IMR-90 (cell line): ENCODE results near the gene NIPBL. TPM values are rescaled to one million over a fixed set of nuclear protein-coding genes. Genes with fewer than 3 reads are reported as not detected.

Source experiments
- ATAC-seq: fragments of 200-7000 bp; cut with Tn5 transposase; 2 replicates; pipeline ENCODE4 v1.9.1; 2020; ENCODE audit warnings: low read depth, mild to moderate bottlenecking, moderate library complexity
- BruUV-seq: library from RNA; stranded (reverse); fragments of 400-500 nt; replicated peaks from 2 replicates; lab custom pipeline; 2021; lab: Mats Ljungman, UMichigan
- CTCF ChIA-PET: fragments of 300-600 bp; formaldehyde crosslinking; extraction: SDS; loops from one replicate; lab custom pipeline; 2021; ENCODE audit warnings: antibody characterized with exemption; lab: Yijun Ruan, JAX
- POLR2A ChIA-PET: fragments of 300-600 bp; sonication (Branson Sonifier 250); formaldehyde crosslinking; loops from one replicate; lab custom pipeline; 2022; ENCODE audit warnings: antibody characterized with exemption; ENCODE audit not compliant: unreplicated experiment; lab: Charles Lee
- DNase-seq: peaks from one replicate; pipeline ENCODE4 v3.0.0; 2013
- H2AFZ ChIP-seq: replicated peaks from 2 replicates; pipeline ENCODE3; 2013; ENCODE audit warnings: low read length, mild to moderate bottlenecking; ENCODE audit not compliant: poor library complexity
- H2AK5ac ChIP-seq: 2 replicates; pipeline ENCODE4 v1.6.1; 2013; ENCODE audit warnings: low read depth, low read length, inconsistent platforms
- H2AK9ac ChIP-seq: replicated peaks from 2 replicates; pipeline ENCODE3; 2013; ENCODE audit warnings: mild to moderate bottlenecking, low read depth, low read length, moderate library complexity; ENCODE audit not compliant: poor library complexity
- H2BK120ac ChIP-seq: 2 replicates; pipeline ENCODE4 v1.6.1; 2013; ENCODE audit warnings: low read depth, low read length, inconsistent platforms
- H2BK15ac ChIP-seq: 3 replicates; pipeline ENCODE4 v1.6.1; 2013; ENCODE audit warnings: low read depth, low read length, inconsistent platforms
- H2BK20ac ChIP-seq: 2 replicates; pipeline ENCODE4 v1.6.1; 2013; ENCODE audit warnings: low read depth, mild to moderate bottlenecking, inconsistent platforms, low read length, moderate library complexity
- H2BK5ac ChIP-seq: 2 replicates; pipeline ENCODE4 v1.6.1; 2013; ENCODE audit warnings: mild to moderate bottlenecking, low read depth, low read length, inconsistent platforms; ENCODE audit not compliant: poor library complexity, severe bottlenecking
- H3K14ac ChIP-seq: replicated peaks from 2 replicates; pipeline ENCODE4 v1.6.1; 2013; ENCODE audit warnings: low read depth, low read length, inconsistent platforms
- H3K18ac ChIP-seq: 2 replicates; pipeline ENCODE4 v1.6.1; 2013; ENCODE audit warnings: low read depth, low read length, control low read depth
- H3K23ac ChIP-seq: 2 replicates; pipeline ENCODE4 v1.6.1; 2013; ENCODE audit warnings: low read depth, low read length, inconsistent platforms
- H3K27ac ChIP-seq: 2 replicates; pipeline ENCODE4 v1.5.1; 2013; ENCODE audit warnings: mild to moderate bottlenecking, control low read depth, low read length; ENCODE audit not compliant: insufficient read depth
- H3K27me3 ChIP-seq: 2 replicates; pipeline ENCODE4 v1.6.1; 2013; ENCODE audit warnings: low read length; ENCODE audit not compliant: control insufficient read depth, insufficient read depth
- H3K36me3 ChIP-seq: 2 replicates; pipeline ENCODE4 v1.6.1; 2013; ENCODE audit warnings: low read length, mixed read lengths; ENCODE audit not compliant: control insufficient read depth, insufficient read depth
- H3K4ac ChIP-seq: 2 replicates; pipeline ENCODE4 v1.6.1; 2013; ENCODE audit warnings: low read depth, low read length, inconsistent platforms
- H3K4me1 ChIP-seq: 2 replicates; pipeline ENCODE4 v1.6.1; 2013; ENCODE audit warnings: low read length, mixed read lengths; ENCODE audit not compliant: control insufficient read depth, insufficient read depth
- H3K4me2 ChIP-seq: 2 replicates; pipeline ENCODE4 v1.6.1; 2013; ENCODE audit warnings: low read depth, mild to moderate bottlenecking, control low read depth, low read length, moderate library complexity
- H3K4me3 ChIP-seq: 2 replicates; pipeline ENCODE4 v1.5.1; 2013; ENCODE audit warnings: low read depth, mild to moderate bottlenecking, control low read depth, low read length, moderate library complexity; ENCODE audit not compliant: insufficient read depth
- H3K56ac ChIP-seq: 2 replicates; pipeline ENCODE4 v1.6.1; 2013; ENCODE audit warnings: low read length, inconsistent platforms; ENCODE audit not compliant: insufficient read depth; ENCODE audit errors: extremely low read depth
- H3K79me1 ChIP-seq, 2 experiments: 2 replicates each; pipeline ENCODE4 v1.6.1; 2013; ENCODE audit warnings: low read length in 2 of 2, inconsistent platforms in 1 of 2, low read depth in 1 of 2
- H3K9ac ChIP-seq: 2 replicates; pipeline ENCODE4 v1.6.1; 2013; ENCODE audit warnings: low read depth, low read length, control low read depth
- H3K9me1 ChIP-seq: 2 replicates; pipeline ENCODE4 v1.6.1; 2013; ENCODE audit warnings: low read length, inconsistent platforms; ENCODE audit not compliant: insufficient read depth
- H3K9me3 ChIP-seq: 2 replicates; pipeline ENCODE4 v1.6.1; 2013; ENCODE audit warnings: low read length; ENCODE audit not compliant: control insufficient read depth, insufficient read depth
- H4K20me1 ChIP-seq: 2 replicates; pipeline ENCODE4 v1.6.1; 2013; ENCODE audit warnings: low read length, inconsistent platforms; ENCODE audit not compliant: insufficient read depth
- H4K5ac ChIP-seq: 2 replicates; pipeline ENCODE4 v1.6.1; 2013; ENCODE audit warnings: mild to moderate bottlenecking, low read depth, low read length, control low read depth
- H4K8ac ChIP-seq, 2 experiments: 2 replicates each; pipeline ENCODE4 v1.6.1; 2013; ENCODE audit warnings: low read depth in 2 of 2, low read length in 2 of 2, control low read depth in 1 of 2, inconsistent platforms in 1 of 2
- H4K91ac ChIP-seq: 2 replicates; pipeline ENCODE4 v1.6.1; 2013; ENCODE audit warnings: low read depth, low read length, inconsistent platforms; ENCODE audit not compliant: insufficient read depth
- CEBPB ChIP-seq: IDR thresholded peaks from 2 replicates; pipeline ENCODE4 v1.6.1; 2012; ENCODE audit warnings: low read depth, low read length, improper control_type of control experiment
- CTCF ChIP-seq: conservative IDR thresholded peaks from 2 replicates; pipeline ENCODE4 v1.5.1; 2012; ENCODE audit warnings: mild to moderate bottlenecking, low read depth, low read length, improper control_type of control experiment
- ELK1 ChIP-seq: fragments of 150-350 bp; IDR thresholded peaks from 2 replicates; pipeline ENCODE4 v1.6.1; 2016; ENCODE audit warnings: low read depth, mild to moderate bottlenecking, low read length, moderate library complexity, borderline replicate concordance
- MAFK ChIP-seq: IDR thresholded peaks from 2 replicates; pipeline ENCODE4 v1.6.1; 2012; ENCODE audit warnings: low read depth, low read length, improper control_type of control experiment
- RCOR1 ChIP-seq: IDR thresholded peaks from 2 replicates; pipeline ENCODE4 v1.6.1; 2012; ENCODE audit warnings: mild to moderate bottlenecking, low read length, improper control_type of control experiment; ENCODE audit not compliant: insufficient replicate concordance
- RFX5 ChIP-seq: IDR thresholded peaks from 2 replicates; pipeline ENCODE4 v1.8.0; 2012; ENCODE audit warnings: low read depth, mild to moderate bottlenecking, low read length, moderate library complexity
- WGBS, 2 experiments: methylation state at CpG; one replicate each; pipeline versions ENCODE4 v1.1.5 to v1.1.7; 2013; ENCODE audit warnings: missing lambda C conversion rate in 2 of 2; ENCODE audit not compliant: insufficient read length in 1 of 2; ENCODE audit errors: extremely low coverage in 2 of 2; 5-methylcytosine and 5-hydroxymethylcytosine counted together
- dilution Hi-C: fragments of 300-500 bp; cut with HindIII; formaldehyde crosslinking; loops from one replicate; pipeline ENCODE4 v1.14.3; 2018; ENCODE audit warnings: low sequenced_read_pairs; ENCODE audit not compliant: unreplicated experiment
- in situ Hi-C: fragments of 300-500 bp; cut with MboI; formaldehyde crosslinking; loops from 3 replicates; pipeline ENCODE4 v1.14.3; 2019; ENCODE audit warnings: low sequenced_read_pairs, inconsistent platforms, mixed read lengths
- intact Hi-C: fragments of 100-400 bp; cut with micrococcal nuclease; formaldehyde crosslinking; loops from 2 replicates; pipeline ENCODE4 v1.10.0; 2022
- polyA plus RNA-seq, 3 experiments: library from polyadenylated mRNA; depleted of rRNA; stranded (reverse); fragments of >200 nt; gene quantifications; 2 replicates each; pipeline ENCODE4 v1.2.3, GENCODE V29; 2012; ENCODE audit warnings: low replicate concordance in 1 of 3
- total RNA-seq: library from RNA; depleted of rRNA; stranded (reverse); fragments of >200 nt; gene quantifications from 2 replicates; pipeline ENCODE4 v1.2.3, GENCODE V29; 2012

NIPBL gene
- total and polyA plus RNA-seq, 2 of the 4 experiments (the other 2 are of a cell fraction), result 8.4 to 46.4 TPM

- H3K9me1 ChIP-seq, result 0 out of 2 replicates have a peak, but pooled peaks cover 5% of the 10 kb centered on the region
- H2AK5ac ChIP-seq, result no peak overlapping the region
- no peak overlapping the region for H3K4me3 ChIP-seq
- POLR2A ChIA-PET, result no interaction called here
- DNase-seq (no peak), ATAC-seq (no peak)
- no peak overlapping the region for H2BK15ac ChIP-seq
- H3K4ac ChIP-seq, result no peak overlapping the region
- peaks cover 64% of the 10 kb centered on the region for H4K20me1 ChIP-seq
- H3K23ac ChIP-seq, result no peak overlapping the region
- H4K5ac ChIP-seq, result no peak overlapping the region
- H3K4me2 ChIP-seq, result no peak overlapping the region
- no peak overlapping the region for H4K8ac ChIP-seq
- H3K4me1 ChIP-seq, result no peaks in the 10 kb centered on the region
- intact Hi-C loops, result loop anchor here (2.0 kb wide), 1 partner anchor 20 kb away; the partner anchor contains the start of gene NIPBL
- no peak for TF ChIP-seq ELK1
- TF ChIP-seq CTCF, result no peak
- no peak for TF ChIP-seq RCOR1
- no peak for TF ChIP-seq CEBPB
- TF ChIP-seq MAFK, result no peak
- TF ChIP-seq RFX5, result no peak
- H3K9ac ChIP-seq, result no peak overlapping the region
- no peak overlapping the region for H2BK20ac ChIP-seq
- no peak overlapping the region for H2AFZ ChIP-seq
- peaks cover 10 to 53% of the 10 kb centered on the region in 2 experiments; a peak in 3 of 4 replicates for H3K79me1 ChIP-seq
- in situ Hi-C loops, result no loop called here
- CTCF ChIA-PET, result no interaction called here
- no peak overlapping the region for H2BK120ac ChIP-seq
- H3K36me3 ChIP-seq, result no peaks in the 10 kb centered on the region
- H3K14ac ChIP-seq, result no peak overlapping the region
- H3K27ac ChIP-seq, result no peak overlapping the region
- H3K9me3 ChIP-seq, result no peaks in the 10 kb centered on the region
- H3K27me3 ChIP-seq, result no peaks in the 10 kb centered on the region
- H2AK9ac ChIP-seq, result no peak overlapping the region
- BruUV-seq, result no TSS peak
- 86% methylated on average over 6 of the region's 8 CpGs; no CpG with 5 or more reads in 1 of the 2 experiments for WGBS, 2 experiments
- no peak overlapping the region for H3K18ac ChIP-seq
- dilution Hi-C loops, result no loop called here
- H3K56ac ChIP-seq, result no peak overlapping the region
- no peak overlapping the region for H2BK5ac ChIP-seq
- H4K91ac ChIP-seq, result no peak overlapping the region
Observed at GRCh38 chr5:36896476-36896875, 19.9 kb downstream of the NIPBL start.
